Liver (tissue), 9 donors: Measurements from ENCODE around the gene APBA2. TPM values are rescaled to one million over a fixed set of nuclear protein-coding genes. Genes with fewer than 3 reads are reported as not detected.

Source experiments
- DNase-seq: peaks from one replicate; pipeline ENCODE4 v3.0.0-alpha.2; 2017; ENCODE audit warnings: low spot score
- H3K27ac ChIP-seq, 2 donors: one replicate each; pipeline ENCODE4 v1.7.0; 2013; ENCODE audit warnings: inconsistent platforms in 2 of 2, low read length in 2 of 2, control low read depth in 1 of 2, low read depth in 1 of 2, mild to moderate bottlenecking in 1 of 2
- H3K27me3 ChIP-seq, 4 donors: one replicate each; pipeline versions ENCODE4 v1.6.1 to v1.7.0; 2013; ENCODE audit warnings: low read length in 3 of 4, inconsistent platforms in 1 of 4, mild to moderate bottlenecking in 1 of 4, moderate library complexity in 1 of 4; ENCODE audit not compliant: control insufficient read depth in 4 of 4, insufficient read depth in 4 of 4
- H3K36me3 ChIP-seq, 4 donors: one replicate each; pipeline versions ENCODE4 v1.6.1 to v1.7.0; 2013; ENCODE audit warnings: low read length in 3 of 4, mild to moderate bottlenecking in 3 of 4, low read depth in 1 of 4, moderate library complexity in 1 of 4; ENCODE audit not compliant: control insufficient read depth in 4 of 4, insufficient read depth in 3 of 4
- H3K4me1 ChIP-seq, 4 donors: one replicate each; pipeline versions ENCODE4 v1.6.1 to v1.7.0; 2013; ENCODE audit warnings: low read length in 3 of 4, mild to moderate bottlenecking in 3 of 4, moderate library complexity in 1 of 4; ENCODE audit not compliant: control insufficient read depth in 4 of 4, insufficient read depth in 4 of 4
- H3K4me3 ChIP-seq, 3 donors: one replicate each; pipeline versions ENCODE4 v1.6.1 to v1.7.0; 2013; ENCODE audit warnings: low read length in 3 of 3, control low read depth in 1 of 3, low read depth in 1 of 3, mild to moderate bottlenecking in 1 of 3
- H3K9ac ChIP-seq, 2 donors: one replicate each; pipeline ENCODE4 v1.7.0; 2013; ENCODE audit warnings: low read length in 2 of 2, mild to moderate bottlenecking in 2 of 2, moderate library complexity in 2 of 2, control low read depth in 1 of 2, low read depth in 1 of 2
- H3K9me3 ChIP-seq, 4 donors: one replicate each; pipeline versions ENCODE4 v1.6.1 to v1.7.0; 2013; ENCODE audit warnings: low read length in 3 of 4; ENCODE audit not compliant: control insufficient read depth in 4 of 4
- ATF3 ChIP-seq: IDR thresholded peaks from 2 replicates; pipeline ENCODE4 v1.6.1; 2016; ENCODE audit warnings: antibody characterized with exemption
- EGR1 ChIP-seq, 2 donors: IDR thresholded peaks; 2 replicates each; pipeline ENCODE4 v1.6.1; 2016 to 2018; ENCODE audit warnings: antibody characterized with exemption in 2 of 2, low read depth in 2 of 2
- GABPA ChIP-seq, 2 donors: IDR thresholded peaks in 1 of 2; conservative IDR thresholded peaks in 1 of 2; 2 replicates each; pipeline ENCODE4 v1.6.1; 2016; ENCODE audit warnings: antibody characterized with exemption in 2 of 2, mild to moderate bottlenecking in 1 of 2, moderate library complexity in 1 of 2
- HNF4A ChIP-seq, 2 donors: conservative IDR thresholded peaks; 2 replicates each; pipeline ENCODE4 v1.6.1; 2016; ENCODE audit warnings: antibody characterized with exemption in 2 of 2, mild to moderate bottlenecking in 2 of 2
- HNF4G ChIP-seq: IDR thresholded peaks from 2 replicates; pipeline ENCODE4 v1.6.1; 2016; ENCODE audit warnings: antibody characterized with exemption
- JUND ChIP-seq, 2 donors: IDR thresholded peaks; 2 replicates each; pipeline ENCODE4 v1.6.1; 2016; ENCODE audit warnings: antibody characterized with exemption in 2 of 2
- MAX ChIP-seq: IDR thresholded peaks from 2 replicates; pipeline ENCODE4 v1.6.1; 2016; ENCODE audit warnings: antibody characterized with exemption
- NR2F2 ChIP-seq: IDR thresholded peaks from 2 replicates; pipeline ENCODE4 v1.6.1; 2016; ENCODE audit warnings: antibody characterized with exemption
- RAD21 ChIP-seq, 2 donors: IDR thresholded peaks; 2 replicates each; pipeline ENCODE4 v1.6.1; 2016; ENCODE audit warnings: antibody characterized with exemption in 2 of 2, mild to moderate bottlenecking in 2 of 2
- REST ChIP-seq: IDR thresholded peaks from 2 replicates; pipeline ENCODE4 v1.6.1; 2016; ENCODE audit warnings: antibody characterized with exemption, mild to moderate bottlenecking
- RXRA ChIP-seq, 2 donors: IDR thresholded peaks; 2 replicates each; pipeline ENCODE4 v1.6.1; 2017 to 2018; ENCODE audit warnings: antibody characterized with exemption in 2 of 2, mild to moderate bottlenecking in 1 of 2
- TAF1 ChIP-seq: conservative IDR thresholded peaks from 2 replicates; pipeline ENCODE4 v1.6.1; 2016; ENCODE audit warnings: antibody characterized with exemption, mild to moderate bottlenecking
- WGBS: extraction: QIAGEN DNeasy Blood & Tissue Kit; methylation state at CpG from one replicate; pipeline ENCODE4 v1.1.7; 2013; 5-methylcytosine and 5-hydroxymethylcytosine counted together
- polyA plus RNA-seq, 2 donors: library from polyadenylated mRNA; stranded (reverse) in 1 of 2; unstranded in 1 of 2; fragments of 200-250 nt in 1 of 2; fragments of >200 nt in 1 of 2; fragmentation: Nextera tagmentation in 1 of 2; extraction: Ambion mirVana in 1 of 2; gene quantifications; one replicate each; pipeline versions ENCODE4 v1.2.1 to v1.2.3, GENCODE V29; 2013 to 2015
- total RNA-seq, 2 donors: library from RNA; depleted of rRNA; stranded (reverse); fragments of >200 nt; gene quantifications; one replicate each; pipeline ENCODE4 v1.2.3, GENCODE V29; 2014
- donor health status: healthy.
- donor health status: healthy.
- donor health status: healthy.
- donor health status: healthy.
- donor health status: healthy.

Gene APBA2
- total and polyA plus RNA-seq, 4 donors, result 0.38 to 2.9 (median 1.7) TPM

GRCh38 chr15:29046977-29047376, 161.2 kb downstream of the APBA2 start:
- H3K36me3 ChIP-seq, result no peaks in the 10 kb centered on the region

GRCh38 chr15:29048011-29048410, 162.2 kb downstream of the APBA2 start:
- peaks cover 0 to 4% (median 0%) of the 10 kb centered on the region in 4 donors for H3K9me3 ChIP-seq

More at GRCh38 chr15:29046977-29047376, 161.2 kb downstream of the APBA2 start:
- Histone ChIP-seq H3K27me3 (peaks cover 0 to 2% (median 0%) of the 10 kb centered on the region in 4 donors), H3K4me1 (no peaks in the 10 kb centered on the region), H3K9ac (no peak overlapping the region), H3K4me3 (no peak overlapping the region), H3K9me3 (no peaks in the 10 kb centered on the region), H3K27ac (no peak overlapping the region)
- DNase-seq, result no peak
- TF ChIP-seq HNF4A (conservative IDR thresholded peaks at IDR 0.05), result no peak
- no peak for TF ChIP-seq RAD21 (IDR thresholded peaks at IDR 0.05)
- TF ChIP-seq NR2F2, result no peak
- no peak for TF ChIP-seq REST
- TF ChIP-seq TAF1, result no peak
- no peak for TF ChIP-seq RXRA (IDR thresholded peaks at IDR 0.05)
- no peak for TF ChIP-seq ATF3
- no peak for TF ChIP-seq JUND (IDR thresholded peaks at IDR 0.05)
- no peak for TF ChIP-seq MAX
- TF ChIP-seq GABPA (IDR thresholded peaks at IDR 0.05 in 1 of 2, conservative IDR thresholded peaks at IDR 0.05 in 1 of 2), result no peak
- 94% methylated on average over 5 of the region's 5 CpGs for WGBS

GRCh38 chr15:29050870-29051269, 165.1 kb downstream of the APBA2 start:
- no peak for DNase-seq
- Histone ChIP-seq H3K4me3 (no peak overlapping the region), H3K27ac (no peak overlapping the region), H3K9ac (no peak overlapping the region), H3K36me3 (no peaks in the 10 kb centered on the region), H3K4me1 (no peaks in the 10 kb centered on the region), H3K9me3 (peaks cover 0 to 6% (median 0%) of the 10 kb centered on the region in 4 donors), H3K27me3 (peaks cover 0 to 2% (median 0%) of the 10 kb centered on the region in 4 donors)
- TF ChIP-seq EGR1 (IDR thresholded peaks at IDR 0.05; ENCODE audit: low read depth in 2 of 2) (no peak), TAF1 (no peak), MAX (no peak), RXRA (IDR thresholded peaks at IDR 0.05) (no peak), HNF4A (conservative IDR thresholded peaks at IDR 0.05) (no peak), HNF4G (no peak), NR2F2 (no peak)
- 65% methylated on average over 6 of the region's 6 CpGs for WGBS

More at GRCh38 chr15:29048011-29048410, 162.2 kb downstream of the APBA2 start:
- Histone ChIP-seq H3K9ac (no peak overlapping the region), H3K27ac (no peak overlapping the region), H3K4me3 (no peak overlapping the region), H3K4me1 (no peaks in the 10 kb centered on the region), H3K27me3 (peaks cover 0 to 2% (median 0%) of the 10 kb centered on the region in 4 donors), H3K36me3 (no peaks in the 10 kb centered on the region)
- TF ChIP-seq HNF4A (conservative IDR thresholded peaks at IDR 0.05), result no peak
- WGBS, result 92% methylated on average over 9 of the region's 9 CpGs
- no peak for DNase-seq
